Mammary epithelial cell (primary cell): ENCODE data around the gene DBR1.

Source experiments
- EZH2 ChIP-seq: IDR thresholded peaks from 2 replicates; pipeline ENCODE4 v1.6.1; 2012; ENCODE audit warnings: low read length, inconsistent platforms, borderline replicate concordance
- TF ChIP-seq, protein P1 (sequence below), 2 donors: IDR thresholded peaks in 1 of 2; conservative IDR thresholded peaks in 1 of 2; 2 replicates each; pipeline ENCODE4 v1.5.1; 2011 to 2012; ENCODE audit warnings: inconsistent platforms in 2 of 2, low read length in 2 of 2, mild to moderate bottlenecking in 2 of 2, control low read depth in 1 of 2, low read depth in 1 of 2; ENCODE audit not compliant: insufficient read depth in 1 of 2; ENCODE audit errors: extremely low read depth in 1 of 2

DNA sequence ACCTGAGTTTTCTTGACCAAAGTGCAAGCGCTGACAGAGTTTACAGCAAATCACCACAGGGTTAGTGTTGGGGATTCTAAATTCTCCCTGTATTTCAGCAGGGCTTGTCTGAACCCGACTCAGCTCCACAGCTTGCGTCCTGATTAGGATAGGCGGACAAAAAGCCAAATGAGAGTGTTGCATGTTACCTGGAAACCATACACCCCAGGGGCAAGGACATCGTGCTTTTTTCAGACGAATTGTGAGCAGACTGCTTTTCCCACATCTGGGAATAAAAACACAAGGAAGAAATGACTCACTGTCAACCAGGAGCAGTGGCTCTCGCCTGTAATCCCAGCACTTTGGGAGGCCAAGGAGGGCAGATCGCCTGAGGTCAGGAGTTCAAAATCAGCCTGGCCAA is 62.4 kb downstream of the DBR1 start:
- TF ChIP-seq, protein P1, sequence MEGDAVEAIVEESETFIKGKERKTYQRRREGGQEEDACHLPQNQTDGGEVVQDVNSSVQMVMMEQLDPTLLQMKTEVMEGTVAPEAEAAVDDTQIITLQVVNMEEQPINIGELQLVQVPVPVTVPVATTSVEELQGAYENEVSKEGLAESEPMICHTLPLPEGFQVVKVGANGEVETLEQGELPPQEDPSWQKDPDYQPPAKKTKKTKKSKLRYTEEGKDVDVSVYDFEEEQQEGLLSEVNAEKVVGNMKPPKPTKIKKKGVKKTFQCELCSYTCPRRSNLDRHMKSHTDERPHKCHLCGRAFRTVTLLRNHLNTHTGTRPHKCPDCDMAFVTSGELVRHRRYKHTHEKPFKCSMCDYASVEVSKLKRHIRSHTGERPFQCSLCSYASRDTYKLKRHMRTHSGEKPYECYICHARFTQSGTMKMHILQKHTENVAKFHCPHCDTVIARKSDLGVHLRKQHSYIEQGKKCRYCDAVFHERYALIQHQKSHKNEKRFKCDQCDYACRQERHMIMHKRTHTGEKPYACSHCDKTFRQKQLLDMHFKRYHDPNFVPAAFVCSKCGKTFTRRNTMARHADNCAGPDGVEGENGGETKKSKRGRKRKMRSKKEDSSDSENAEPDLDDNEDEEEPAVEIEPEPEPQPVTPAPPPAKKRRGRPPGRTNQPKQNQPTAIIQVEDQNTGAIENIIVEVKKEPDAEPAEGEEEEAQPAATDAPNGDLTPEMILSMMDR (conservative IDR thresholded peaks at IDR 0.05 in 1 of 2, IDR thresholded peaks at IDR 0.05 in 1 of 2; ENCODE audit: extremely low read depth in 1 of 2, insufficient read depth in 1 of 2, low read depth in 1 of 2, low read length in 2 of 2), result no peak
- TF ChIP-seq EZH2, result no peak
